GM12878 (cell line): ENCODE results near the gene MYG1. TPM values are rescaled to one million over a fixed set of nuclear protein-coding genes. Genes with fewer than 3 reads are reported as not detected.

Source experiments
- ATAC-seq: fragments of 200-7000 bp; cut with Tn5 transposase; 3 replicates; pipeline ENCODE4 v1.9.1; 2020; ENCODE audit warnings: mild to moderate bottlenecking, moderate library complexity
- BruUV-seq: library from RNA; stranded (reverse); fragments of 400-500 nt; replicated peaks from 2 replicates; lab custom pipeline; 2021; lab: Mats Ljungman, UMichigan
- CTCF ChIA-PET: fragments of 300-600 bp; sonication (Branson Sonifier 250); formaldehyde crosslinking; extraction: SDS; loops from one replicate; lab custom pipeline; 2021; ENCODE audit warnings: inconsistent platforms; lab: Yijun Ruan, JAX
- POLR2A ChIA-PET: fragments of 350-600 bp; formaldehyde crosslinking; extraction: SDS; loops from one replicate; lab custom pipeline; 2021; ENCODE audit warnings: inconsistent platforms; lab: Charles Lee
- RAD21 ChIA-PET: fragments of 300-600 bp; sonication (Branson Sonifier 250); formaldehyde crosslinking; loops from one replicate; lab custom pipeline; 2023; ENCODE audit warnings: antibody characterized with exemption; ENCODE audit not compliant: unreplicated experiment; lab: Charles Lee
- SMC1A ChIA-PET: fragments of 300-600 bp; sonication (Branson Sonifier 250); formaldehyde crosslinking; loops from one replicate; lab custom pipeline; 2023; ENCODE audit not compliant: unreplicated experiment, uncharacterized antibody; lab: Charles Lee
- DNase-seq: peaks from one replicate; pipeline ENCODE4 v3.0.0-alpha.2; 2011; ENCODE audit warnings: low read depth, low spot score
- FAIRE-seq: peaks from 3 replicates; lab custom pipeline; 2011; peaks lifted over from hg19 to GRCh38; lab: Jason Lieb, UNC
- H2AFZ ChIP-seq: 2 replicates; pipeline ENCODE4 v1.6.0; 2011; ENCODE audit warnings: low read depth, low read length, control low read depth; ENCODE audit not compliant: control insufficient read depth
- H3K27ac ChIP-seq: 2 replicates; pipeline ENCODE4 v1.5.1; 2011; ENCODE audit warnings: control low read depth; ENCODE audit not compliant: control insufficient read depth, insufficient read depth
- H3K27me3 ChIP-seq, 2 experiments: replicated peaks in 1 of 2; 2 replicates each; pipeline versions ENCODE4 v1.6.0 to v1.6.1; 2011; ENCODE audit warnings: low read length in 1 of 2; ENCODE audit not compliant: control insufficient read depth in 2 of 2, insufficient read depth in 2 of 2
- H3K36me3 ChIP-seq, 2 experiments: 2 replicates each; pipeline ENCODE4 v1.5.1; 2011; ENCODE audit warnings: low read length in 1 of 2; ENCODE audit not compliant: control insufficient read depth in 2 of 2, insufficient read depth in 2 of 2
- H3K4me1 ChIP-seq: 2 replicates; pipeline ENCODE4 v1.6.1; 2011; ENCODE audit warnings: mild to moderate bottlenecking, low read length, moderate library complexity, mixed read lengths; ENCODE audit not compliant: control insufficient read depth, insufficient read depth
- H3K4me2 ChIP-seq: 2 replicates; pipeline ENCODE4 v1.6.0; 2011; ENCODE audit warnings: control low read depth; ENCODE audit not compliant: control insufficient read depth, insufficient read depth
- H3K4me3 ChIP-seq: fragments of 200-600 bp; sonication (generic); 2 replicates; pipeline ENCODE4 v1.5.1; 2016
- H3K79me2 ChIP-seq: 2 replicates; pipeline ENCODE4 v1.6.0; 2011; ENCODE audit warnings: low read length; ENCODE audit not compliant: control insufficient read depth, insufficient read depth
- H3K9ac ChIP-seq: 2 replicates; pipeline ENCODE4 v1.8.0; 2011; ENCODE audit warnings: low read length, control low read depth, mixed read lengths; ENCODE audit not compliant: control insufficient read depth, insufficient read depth
- H3K9me3 ChIP-seq: replicated peaks from 3 replicates; pipeline ENCODE4 v1.5.1; 2011; ENCODE audit warnings: mild to moderate bottlenecking, low read length; ENCODE audit not compliant: control insufficient read depth, insufficient read depth
- H4K20me1 ChIP-seq: 2 replicates; pipeline ENCODE4 v1.6.0; 2011; ENCODE audit not compliant: control insufficient read depth, insufficient read depth
- CEBPB ChIP-seq, 2 experiments: fragments of 150-350 bp in 1 of 2; IDR thresholded peaks; 2 replicates each; pipeline ENCODE4 v1.6.1; 2012 to 2014; ENCODE audit warnings: low read depth in 2 of 2, low read length in 2 of 2, borderline replicate concordance in 1 of 2, inconsistent platforms in 1 of 2
- EGR1 ChIP-seq, 2 experiments: IDR thresholded peaks; 1 replicate in 1 of 2; 2 replicates in 1 of 2; pipeline ENCODE4 v1.6.1; 2011 to 2012; ENCODE audit warnings: low read depth in 2 of 2, low read length in 2 of 2, borderline replicate concordance in 1 of 2, mild to moderate bottlenecking in 1 of 2, moderate library complexity in 1 of 2
- FOXK2 ChIP-seq: fragments of 450-650 bp; IDR thresholded peaks from 2 replicates; pipeline ENCODE4 v1.6.1; 2017; ENCODE audit warnings: mild to moderate bottlenecking, moderate library complexity
- HDGF ChIP-seq: fragments of 450-650 bp; IDR thresholded peaks from 2 replicates; pipeline ENCODE4 v1.6.1; 2016; ENCODE audit warnings: antibody characterized with exemption
- KAT2A ChIP-seq: conservative IDR thresholded peaks from 2 replicates; pipeline ENCODE4 v1.6.1; 2011; ENCODE audit warnings: low read depth, low read length; ENCODE audit not compliant: control insufficient read depth
- MTA2 ChIP-seq: fragments of 450-650 bp; IDR thresholded peaks from 2 replicates; pipeline ENCODE4 v1.6.1; 2016; ENCODE audit warnings: low read depth, mild to moderate bottlenecking, moderate library complexity
- MXI1 ChIP-seq: fragments of 150-350 bp; IDR thresholded peaks from 2 replicates; pipeline ENCODE4 v1.6.1; 2011; ENCODE audit warnings: low read depth, mild to moderate bottlenecking, inconsistent platforms, low read length, improper control_type of control experiment
- MYB ChIP-seq: fragments of 150-350 bp; IDR thresholded peaks from 2 replicates; pipeline ENCODE4 v1.6.1; 2014; ENCODE audit warnings: mild to moderate bottlenecking, low read depth, low read length, borderline replicate concordance
- PAX5 ChIP-seq: IDR thresholded peaks from 2 replicates; pipeline ENCODE4 v1.6.1; 2011; ENCODE audit warnings: low read depth, low read length, borderline replicate concordance
- WGBS: methylation state at CpG from one replicate; pipeline ENCODE4 v1.1.6; 2016; ENCODE audit warnings: low lambda C conversion rate; ENCODE audit not compliant: insufficient replicate concordance, insufficient coverage; ENCODE audit errors: missing lambda C conversion rate; 5-methylcytosine and 5-hydroxymethylcytosine counted together
- in situ Hi-C: fragments of 300-500 bp; cut with MboI; formaldehyde crosslinking; loops from 9 replicates; pipeline ENCODE4 v1.14.3; 2018; ENCODE audit warnings: mixed read lengths
- intact Hi-C: fragments of 100-400 bp; cut with micrococcal nuclease; formaldehyde crosslinking; loops from one replicate; pipeline ENCODE4 v1.14.2; 2022; ENCODE audit not compliant: unreplicated experiment
- polyA plus RNA-seq, 11 experiments: library from polyadenylated mRNA; depleted of rRNA in 4 of 11; unstranded in 6 of 11; stranded (reverse) in 5 of 11; fragments of >200 nt; fragmentation: Nextera tagmentation in 4 of 11; fragmentation: Illumina TruSeq in 1 of 11; extraction: Ambion mirVana in 4 of 11; extraction: Trizol in 1 of 11; gene quantifications; 1 replicate in 1 of 11; 2 replicates in 10 of 11; pipeline versions ENCODE4 v1.2.1 to v1.2.3, GENCODE V29; 2011 to 2016; ENCODE audit warnings: inconsistent platforms in 2 of 11, missing spikeins in 2 of 11, low read depth in 1 of 11
- total RNA-seq, 4 experiments: library from RNA; depleted of rRNA in 3 of 4; stranded (reverse); fragments of >200 nt in 3 of 4; fragmentation: Illumina TruSeq in 1 of 4; extraction: Trizol in 1 of 4; gene quantifications; 2 replicates each; pipeline versions ENCODE4 v1.2.1 to v1.2.3, GENCODE V29; 2013 to 2021
- TF ChIP-seq, protein P1 (sequence below): IDR thresholded peaks from 2 replicates; pipeline ENCODE4 v1.6.1; 2012; ENCODE audit warnings: improper control_type of control experiment, low read depth, low read length; ENCODE audit not compliant: insufficient replicate concordance
- TF ChIP-seq, protein P2 (sequence below): IDR thresholded peaks from 2 replicates; pipeline ENCODE4 v1.6.1; 2011; ENCODE audit warnings: low read depth, low read length, improper control_type of control experiment, borderline replicate concordance
- TF ChIP-seq, protein P3 (sequence below): fragments of 450-650 bp; IDR thresholded peaks from 2 replicates; pipeline ENCODE4 v1.6.1; 2017; ENCODE audit warnings: mild to moderate bottlenecking, low read depth, inconsistent platforms; ENCODE audit not compliant: poor library complexity, severe bottlenecking

The MYG1 gene
- total and polyA plus RNA-seq, 10 of the 15 experiments (the other 5 are each of a cell fraction or from before 2014, with no cell fraction given), result 20.7 to 81.0 (median 49.4) TPM

DNA sequence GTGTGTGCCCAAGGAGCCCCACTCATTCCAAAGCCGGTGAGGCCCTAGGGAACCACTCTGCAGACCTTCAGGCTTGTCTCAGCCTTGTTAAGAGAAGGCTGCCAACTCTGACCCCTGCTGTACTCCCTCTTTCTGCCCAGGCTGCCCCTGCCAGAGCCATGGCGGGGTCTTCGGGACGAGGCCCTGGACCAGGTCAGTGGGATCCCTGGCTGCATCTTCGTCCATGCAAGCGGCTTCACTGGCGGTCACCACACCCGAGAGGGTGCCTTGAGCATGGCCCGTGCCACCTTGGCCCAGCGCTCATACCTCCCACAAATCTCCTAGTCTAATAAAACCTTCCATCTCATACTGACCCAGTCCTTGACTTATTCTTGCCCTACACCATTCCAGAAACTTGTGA, 7.3 kb downstream of the MYG1 start (continued):
- TF ChIP-seq MXI1 (no peak), HDGF (no peak), PAX5 (no peak)
- TF ChIP-seq, protein P1, sequence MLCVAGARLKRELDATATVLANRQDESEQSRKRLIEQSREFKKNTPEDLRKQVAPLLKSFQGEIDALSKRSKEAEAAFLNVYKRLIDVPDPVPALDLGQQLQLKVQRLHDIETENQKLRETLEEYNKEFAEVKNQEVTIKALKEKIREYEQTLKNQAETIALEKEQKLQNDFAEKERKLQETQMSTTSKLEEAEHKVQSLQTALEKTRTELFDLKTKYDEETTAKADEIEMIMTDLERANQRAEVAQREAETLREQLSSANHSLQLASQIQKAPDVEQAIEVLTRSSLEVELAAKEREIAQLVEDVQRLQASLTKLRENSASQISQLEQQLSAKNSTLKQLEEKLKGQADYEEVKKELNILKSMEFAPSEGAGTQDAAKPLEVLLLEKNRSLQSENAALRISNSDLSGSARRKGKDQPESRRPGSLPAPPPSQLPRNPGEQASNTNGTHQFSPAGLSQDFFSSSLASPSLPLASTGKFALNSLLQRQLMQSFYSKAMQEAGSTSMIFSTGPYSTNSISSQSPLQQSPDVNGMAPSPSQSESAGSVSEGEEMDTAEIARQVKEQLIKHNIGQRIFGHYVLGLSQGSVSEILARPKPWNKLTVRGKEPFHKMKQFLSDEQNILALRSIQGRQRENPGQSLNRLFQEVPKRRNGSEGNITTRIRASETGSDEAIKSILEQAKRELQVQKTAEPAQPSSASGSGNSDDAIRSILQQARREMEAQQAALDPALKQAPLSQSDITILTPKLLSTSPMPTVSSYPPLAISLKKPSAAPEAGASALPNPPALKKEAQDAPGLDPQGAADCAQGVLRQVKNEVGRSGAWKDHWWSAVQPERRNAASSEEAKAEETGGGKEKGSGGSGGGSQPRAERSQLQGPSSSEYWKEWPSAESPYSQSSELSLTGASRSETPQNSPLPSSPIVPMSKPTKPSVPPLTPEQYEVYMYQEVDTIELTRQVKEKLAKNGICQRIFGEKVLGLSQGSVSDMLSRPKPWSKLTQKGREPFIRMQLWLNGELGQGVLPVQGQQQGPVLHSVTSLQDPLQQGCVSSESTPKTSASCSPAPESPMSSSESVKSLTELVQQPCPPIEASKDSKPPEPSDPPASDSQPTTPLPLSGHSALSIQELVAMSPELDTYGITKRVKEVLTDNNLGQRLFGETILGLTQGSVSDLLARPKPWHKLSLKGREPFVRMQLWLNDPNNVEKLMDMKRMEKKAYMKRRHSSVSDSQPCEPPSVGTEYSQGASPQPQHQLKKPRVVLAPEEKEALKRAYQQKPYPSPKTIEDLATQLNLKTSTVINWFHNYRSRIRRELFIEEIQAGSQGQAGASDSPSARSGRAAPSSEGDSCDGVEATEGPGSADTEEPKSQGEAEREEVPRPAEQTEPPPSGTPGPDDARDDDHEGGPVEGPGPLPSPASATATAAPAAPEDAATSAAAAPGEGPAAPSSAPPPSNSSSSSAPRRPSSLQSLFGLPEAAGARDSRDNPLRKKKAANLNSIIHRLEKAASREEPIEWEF, result no peak

DNA sequence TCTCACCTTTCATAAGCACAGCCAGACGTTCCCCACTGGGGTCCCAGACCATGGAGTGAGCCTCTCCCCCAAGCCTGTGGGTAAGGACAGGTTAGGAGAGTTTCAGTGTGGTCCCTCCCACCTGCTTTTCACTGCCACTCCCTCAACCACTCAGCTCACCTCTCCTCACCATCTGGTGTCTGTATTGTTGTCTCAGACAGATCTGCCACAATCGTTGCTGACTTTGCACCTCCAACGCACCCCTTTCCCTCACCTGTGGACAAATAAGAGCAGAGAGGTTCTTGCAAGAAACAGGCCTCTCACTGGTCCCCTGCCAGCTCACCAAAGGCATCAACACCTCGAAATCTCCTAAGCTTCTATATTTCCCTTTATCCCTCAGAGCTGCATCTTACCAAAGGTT, 8.8 kb downstream of the MYG1 start:
- H4K20me1 ChIP-seq, result no peaks in the 10 kb centered on the region
- CTCF ChIA-PET, result interaction anchor here (0.7 to 1.0 kb wide), 4 partner anchors 13 to 243 kb away, joined by 3 to 5 read pairs (median 4); partner anchors contain the start of genes AAAS and PFDN5
- no peak overlapping the region for H3K4me3 ChIP-seq
- H3K4me2 ChIP-seq, result no peak overlapping the region
- TF ChIP-seq CEBPB (IDR thresholded peaks at IDR 0.05; ENCODE audit: borderline replicate concordance in 1 of 2, low read depth in 2 of 2, low read length in 2 of 2), result no peak
- TF ChIP-seq, protein P2, sequence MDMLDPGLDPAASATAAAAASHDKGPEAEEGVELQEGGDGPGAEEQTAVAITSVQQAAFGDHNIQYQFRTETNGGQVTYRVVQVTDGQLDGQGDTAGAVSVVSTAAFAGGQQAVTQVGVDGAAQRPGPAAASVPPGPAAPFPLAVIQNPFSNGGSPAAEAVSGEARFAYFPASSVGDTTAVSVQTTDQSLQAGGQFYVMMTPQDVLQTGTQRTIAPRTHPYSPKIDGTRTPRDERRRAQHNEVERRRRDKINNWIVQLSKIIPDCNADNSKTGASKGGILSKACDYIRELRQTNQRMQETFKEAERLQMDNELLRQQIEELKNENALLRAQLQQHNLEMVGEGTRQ, result no peak
- no peak for TF ChIP-seq MTA2
- TF ChIP-seq KAT2A, result no peak
- no peak for TF ChIP-seq MYB
- no peak for TF ChIP-seq FOXK2
- TF ChIP-seq, protein P3, sequence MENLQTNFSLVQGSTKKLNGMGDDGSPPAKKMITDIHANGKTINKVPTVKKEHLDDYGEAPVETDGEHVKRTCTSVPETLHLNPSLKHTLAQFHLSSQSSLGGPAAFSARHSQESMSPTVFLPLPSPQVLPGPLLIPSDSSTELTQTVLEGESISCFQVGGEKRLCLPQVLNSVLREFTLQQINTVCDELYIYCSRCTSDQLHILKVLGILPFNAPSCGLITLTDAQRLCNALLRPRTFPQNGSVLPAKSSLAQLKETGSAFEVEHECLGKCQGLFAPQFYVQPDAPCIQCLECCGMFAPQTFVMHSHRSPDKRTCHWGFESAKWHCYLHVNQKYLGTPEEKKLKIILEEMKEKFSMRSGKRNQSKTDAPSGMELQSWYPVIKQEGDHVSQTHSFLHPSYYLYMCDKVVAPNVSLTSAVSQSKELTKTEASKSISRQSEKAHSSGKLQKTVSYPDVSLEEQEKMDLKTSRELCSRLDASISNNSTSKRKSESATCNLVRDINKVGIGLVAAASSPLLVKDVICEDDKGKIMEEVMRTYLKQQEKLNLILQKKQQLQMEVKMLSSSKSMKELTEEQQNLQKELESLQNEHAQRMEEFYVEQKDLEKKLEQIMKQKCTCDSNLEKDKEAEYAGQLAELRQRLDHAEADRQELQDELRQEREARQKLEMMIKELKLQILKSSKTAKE, result no peak
- no peak for TF ChIP-seq EGR1 (IDR thresholded peaks at IDR 0.05; ENCODE audit: borderline replicate concordance in 1 of 2, low read depth in 2 of 2, low read length in 2 of 2)
- TF ChIP-seq, all 136 proteins: peak for 0
- WGBS, result 61% methylated on average over 4 of the region's 4 CpGs
- FAIRE-seq (no peak), DNase-seq (no peak), ATAC-seq (no peak)
- H3K79me2 ChIP-seq, result no peaks in the 10 kb centered on the region
- ChIA-PET SMC1A (interaction anchor here (1.1 kb wide), 1 partner anchor 10 kb away, joined by 4 read pairs; no protein-coding TSS in a partner anchor), POLR2A (interaction anchor here (0.5 to 1.2 kb wide), 2 partner anchors 9 to 151 kb away, joined by 5 read pairs; partner anchors contain the start of gene MYG1), RAD21 (interaction anchor here (1.2 kb wide), 1 partner anchor 13 kb away, joined by 3 read pairs; the partner anchor contains the start of gene AAAS)
- H3K4me1 ChIP-seq, result no peaks in the 10 kb centered on the region
- intact Hi-C loops (no loop called here), in situ Hi-C loops (no loop called here)
- H2AFZ ChIP-seq, result no peak overlapping the region
- no peak overlapping the region for H3K27ac ChIP-seq
- H3K36me3 ChIP-seq, result peaks cover 14 to 20% of the 10 kb centered on the region in 2 experiments
- no peaks in the 10 kb centered on the region for H3K9me3 ChIP-seq
- H3K9ac ChIP-seq, result no peak overlapping the region
- BruUV-seq, result no TSS peak
- no peaks in the 10 kb centered on the region for H3K27me3 ChIP-seq
